Measurements from ENCODE around the gene HCST.

The HCST gene

GRCh38 chr19:35909684-35910035 is 7.3 kb downstream of the HCST start:
- TF ChIP-seq CTCF (IDR thresholded peaks at IDR 0.05) = no peak

- no peak for TF ChIP-seq CTCF (IDR thresholded peaks at IDR 0.05)
Measured at GRCh38 chr19:35911173-35911572, 8.8 kb downstream of the HCST start.

- no peak for TF ChIP-seq CTCF (IDR thresholded peaks at IDR 0.05)
Measured at GRCh38 chr19:35911790-35912189, 9.5 kb downstream of the HCST start.

DNA sequence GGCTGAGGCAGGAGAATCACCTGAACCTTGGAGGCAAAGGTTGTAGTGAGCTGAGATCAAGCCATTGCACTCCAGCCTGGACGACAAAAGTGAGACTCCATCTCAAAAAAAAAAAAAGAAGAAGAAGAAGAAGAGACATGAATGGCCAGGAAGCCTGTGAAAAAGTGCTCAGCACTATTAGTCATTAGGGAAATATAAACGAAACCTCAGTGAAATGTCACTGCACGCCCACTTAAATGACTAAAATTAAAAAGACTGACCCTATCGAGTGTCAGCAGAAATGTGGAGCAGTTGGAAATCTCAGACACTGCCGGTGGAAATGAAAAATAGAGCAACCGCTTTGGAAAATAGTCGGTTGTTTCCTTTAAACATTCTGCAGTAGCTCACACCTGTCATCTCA is 11.3 kb downstream of the HCST start:
- TF ChIP-seq CTCF (IDR thresholded peaks at IDR 0.05) = no peak

GRCh38 chr19:35915443-35915842 is 13.1 kb downstream of the HCST start:
- no peak for TF ChIP-seq CTCF (IDR thresholded peaks at IDR 0.05)

GRCh38 chr19:35919306-35919705 is 17.0 kb downstream of the HCST start:
- TF ChIP-seq CTCF (IDR thresholded peaks at IDR 0.05) = no peak

DNA sequence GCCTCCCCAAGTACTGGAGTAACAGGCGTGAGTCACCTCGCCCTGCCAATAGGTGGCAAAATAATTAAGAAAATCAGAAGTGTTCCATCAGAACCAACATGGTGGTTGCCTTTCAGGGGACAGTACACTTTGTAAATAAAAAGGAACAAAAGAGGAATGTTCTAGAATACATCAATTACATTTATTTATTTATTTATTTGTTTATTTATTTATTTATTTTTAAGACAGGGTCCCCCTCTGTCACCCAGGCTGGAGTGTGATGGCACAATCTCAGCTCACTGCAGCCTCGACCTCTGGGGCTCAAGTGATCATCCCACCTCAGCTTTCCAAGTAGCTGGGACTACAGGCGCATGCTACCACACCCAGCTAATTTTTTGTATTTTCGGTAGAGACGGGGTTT is 18.7 kb downstream of the HCST start:
- no peak for TF ChIP-seq CTCF (IDR thresholded peaks at IDR 0.05)

DNA sequence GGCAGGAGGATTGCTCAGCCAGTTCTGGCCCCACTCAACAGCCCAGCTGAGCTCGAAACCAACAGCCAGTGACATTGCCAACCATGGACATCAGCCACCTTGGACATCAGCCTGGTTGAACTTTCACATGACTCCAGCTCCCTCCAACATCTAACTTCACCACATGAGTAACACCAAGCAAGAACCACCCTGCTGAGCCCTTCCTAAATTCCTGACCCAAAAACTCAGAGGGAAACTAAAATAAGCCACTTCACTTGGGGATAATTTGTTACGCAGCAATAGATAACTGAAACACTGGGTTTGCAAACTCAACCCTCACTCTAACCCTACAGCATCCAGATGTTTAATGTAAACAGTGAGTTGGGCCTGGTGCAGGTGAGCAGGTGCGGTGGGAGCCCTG is 23.2 kb downstream of the HCST start:
- no peak for TF ChIP-seq CTCF (IDR thresholded peaks at IDR 0.05)

All from LNCAP (cell line).